Measurements from ENCODE around the gene PDE7B.
A peak's percentile ranks its signal among the peaks of the same experiment; 100 is the strongest.

PDE7B gene

DNA sequence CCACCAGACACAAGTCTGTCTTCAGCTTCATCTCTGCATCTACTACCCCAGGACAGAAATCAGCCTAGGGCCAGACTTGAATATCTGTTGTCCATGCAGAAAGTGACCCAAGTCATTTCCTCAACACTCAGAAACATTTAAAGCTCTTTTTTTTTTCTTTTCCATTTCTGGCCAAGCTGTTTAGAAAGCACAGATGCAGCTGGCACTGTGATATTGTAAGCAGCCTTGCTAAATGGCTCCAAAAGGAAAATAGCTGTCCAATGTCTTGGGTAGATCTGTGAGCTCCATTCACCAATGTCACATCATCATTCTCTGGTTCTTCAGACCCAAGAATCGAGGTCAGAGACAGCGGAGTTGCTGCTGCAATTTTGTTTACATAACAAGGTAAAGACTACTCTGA, 174.2 kb downstream of the PDE7B start:
- H3K27ac ChIP-seq (ENCODE audit: low read depth, low read length, severe bottlenecking): no peak overlapping the region
- no peaks in the 10 kb centered on the region for H3K9me3 ChIP-seq (ENCODE audit: control insufficient read depth, low read length)
- WGBS, 2 experiments (ENCODE audit: insufficient coverage in 2 of 2): no CpG with 5 or more reads among the region's 2 CpGs
- no peaks in the 10 kb centered on the region for H3K4me1 ChIP-seq (ENCODE audit: control insufficient read depth, insufficient read depth, low read length, poor library complexity, severe bottlenecking)
- no peak overlapping the region for H3K4me3 ChIP-seq (ENCODE audit: extremely low read depth, insufficient read depth, low read length, poor library complexity, severe bottlenecking)
- no peaks in the 10 kb centered on the region for H3K36me3 ChIP-seq (ENCODE audit: control insufficient read depth, insufficient read depth, low read length)

DNA sequence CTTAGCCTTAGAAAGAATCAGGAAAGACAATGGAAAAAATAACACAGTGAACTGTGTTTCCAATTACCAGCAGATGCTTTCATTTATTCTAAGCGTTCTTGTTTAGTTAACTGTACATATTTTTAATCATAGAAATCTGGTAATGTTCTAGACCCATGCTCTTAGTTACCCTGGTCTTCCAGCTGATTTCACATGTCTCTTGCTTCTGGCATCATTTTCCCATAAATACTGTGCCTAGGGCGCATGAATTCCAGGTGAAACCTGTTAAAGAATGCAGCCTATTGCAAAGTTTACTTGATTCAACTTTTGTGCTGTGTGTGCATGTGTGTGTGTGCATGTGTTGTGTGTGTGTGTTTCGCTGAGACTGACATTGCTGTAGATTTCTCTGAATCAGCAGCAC, 178.6 kb downstream of the PDE7B start:
- H3K36me3 ChIP-seq (ENCODE audit: control insufficient read depth, insufficient read depth, low read length): no peaks in the 10 kb centered on the region
- no peak overlapping the region for H3K27ac ChIP-seq (ENCODE audit: low read depth, low read length, severe bottlenecking)
- WGBS, 2 experiments (ENCODE audit: insufficient coverage in 2 of 2): 60 to 100% methylated on average over 1 of the region's 3 CpGs

DNA sequence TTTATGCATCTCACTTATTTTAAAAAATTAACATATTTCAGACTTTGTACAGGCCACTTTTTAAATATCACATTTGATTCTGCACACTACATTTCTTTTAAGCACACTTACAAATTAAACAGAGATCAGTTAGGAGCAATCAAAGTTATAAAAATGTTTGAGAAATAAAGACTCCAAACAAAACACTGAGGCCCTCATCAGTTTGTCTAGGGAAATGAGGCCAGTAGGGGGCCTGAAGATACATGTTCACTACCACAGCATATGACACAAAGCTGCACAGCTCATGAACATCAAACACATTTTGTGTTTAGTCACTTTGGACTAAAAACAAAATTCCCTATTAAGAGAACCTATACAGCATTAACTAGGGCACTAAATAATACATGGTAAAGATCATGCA, 180.5 kb downstream of the PDE7B start:
- Histone ChIP-seq H3K9me3 (ENCODE audit: control insufficient read depth, low read length) (no peaks in the 10 kb centered on the region), H3K27ac (ENCODE audit: low read depth, low read length, severe bottlenecking) (no peak overlapping the region), H3K4me1 (ENCODE audit: control insufficient read depth, insufficient read depth, low read length, poor library complexity, severe bottlenecking) (peaks cover 4% of the 10 kb centered on the region), H3K4me3 (ENCODE audit: extremely low read depth, insufficient read depth, low read length, poor library complexity, severe bottlenecking) (no peak overlapping the region), H3K36me3 (ENCODE audit: control insufficient read depth, insufficient read depth, low read length) (no peaks in the 10 kb centered on the region)

More for the DNA sequence above, 178.6 kb downstream of the PDE7B start:
- no peaks in the 10 kb centered on the region for H3K9me3 ChIP-seq (ENCODE audit: control insufficient read depth, low read length)
- no peaks in the 10 kb centered on the region for H3K4me1 ChIP-seq (ENCODE audit: control insufficient read depth, insufficient read depth, low read length, poor library complexity, severe bottlenecking)
- H3K4me3 ChIP-seq (ENCODE audit: extremely low read depth, insufficient read depth, low read length, poor library complexity, severe bottlenecking): no peak overlapping the region

DNA sequence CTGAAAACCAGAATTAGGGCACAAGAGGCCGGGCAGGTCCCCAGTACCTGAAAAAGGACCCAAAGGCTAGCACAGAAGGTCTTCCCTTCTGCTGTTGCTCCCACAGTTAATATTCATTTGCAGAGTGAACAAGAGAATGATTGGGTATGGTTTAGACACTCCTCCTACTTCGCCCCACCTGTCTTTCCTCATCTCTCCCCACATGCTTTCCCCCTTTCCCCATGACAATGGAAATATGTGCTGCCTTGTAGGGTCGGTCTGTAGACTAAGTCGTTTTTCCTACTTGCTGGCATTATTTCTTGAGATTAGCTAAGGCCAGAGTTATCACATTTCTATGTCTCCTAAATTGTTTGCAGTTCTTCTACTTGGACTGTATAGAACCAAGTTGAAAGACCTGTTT, 181.9 kb downstream of the PDE7B start:
- Histone ChIP-seq H3K4me1 (ENCODE audit: control insufficient read depth, insufficient read depth, low read length, poor library complexity, severe bottlenecking) (peaks cover 11% of the 10 kb centered on the region), H3K36me3 (ENCODE audit: control insufficient read depth, insufficient read depth, low read length) (no peaks in the 10 kb centered on the region), H3K9me3 (ENCODE audit: control insufficient read depth, low read length) (no peaks in the 10 kb centered on the region), H3K27ac (ENCODE audit: low read depth, low read length, severe bottlenecking) (no peak overlapping the region), H3K4me3 (ENCODE audit: extremely low read depth, insufficient read depth, low read length, poor library complexity, severe bottlenecking) (no peak overlapping the region)
- WGBS, 2 experiments (ENCODE audit: insufficient coverage in 2 of 2): 20% methylated on average over 1 of the region's 4 CpGs; no CpG with 5 or more reads in 1 of the 2 experiments

DNA sequence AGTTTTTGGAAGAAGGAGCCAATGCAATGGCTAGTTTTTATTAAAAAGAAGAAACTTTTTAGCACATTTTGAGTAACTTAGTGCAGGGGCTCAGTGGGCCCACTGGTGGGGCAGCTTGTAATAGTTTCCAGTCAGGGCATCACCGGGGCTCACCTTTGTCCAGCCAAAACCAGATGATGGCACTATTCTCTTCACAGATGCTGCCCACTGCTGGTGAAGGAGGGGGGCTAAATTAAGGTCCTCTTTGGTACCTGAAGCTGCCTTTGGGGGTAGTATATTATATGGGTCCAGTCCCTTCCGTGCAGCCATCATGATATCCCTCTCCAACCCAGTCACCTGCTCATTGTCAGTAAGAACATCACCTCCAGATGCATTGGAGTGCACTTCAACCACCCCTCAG, 182.9 kb downstream of the PDE7B start:
- H3K36me3 ChIP-seq (ENCODE audit: control insufficient read depth, insufficient read depth, low read length): no peaks in the 10 kb centered on the region
- WGBS, 2 experiments (ENCODE audit: insufficient coverage in 2 of 2): no CpG with 5 or more reads among the region's 2 CpGs
- H3K4me3 ChIP-seq (ENCODE audit: extremely low read depth, insufficient read depth, low read length, poor library complexity, severe bottlenecking): no peak overlapping the region
- H3K4me1 ChIP-seq (ENCODE audit: control insufficient read depth, insufficient read depth, low read length, poor library complexity, severe bottlenecking): peaks cover 11% of the 10 kb centered on the region
- no peak overlapping the region for H3K27ac ChIP-seq (ENCODE audit: low read depth, low read length, severe bottlenecking)
- H3K9me3 ChIP-seq (ENCODE audit: control insufficient read depth, low read length): no peaks in the 10 kb centered on the region

DNA sequence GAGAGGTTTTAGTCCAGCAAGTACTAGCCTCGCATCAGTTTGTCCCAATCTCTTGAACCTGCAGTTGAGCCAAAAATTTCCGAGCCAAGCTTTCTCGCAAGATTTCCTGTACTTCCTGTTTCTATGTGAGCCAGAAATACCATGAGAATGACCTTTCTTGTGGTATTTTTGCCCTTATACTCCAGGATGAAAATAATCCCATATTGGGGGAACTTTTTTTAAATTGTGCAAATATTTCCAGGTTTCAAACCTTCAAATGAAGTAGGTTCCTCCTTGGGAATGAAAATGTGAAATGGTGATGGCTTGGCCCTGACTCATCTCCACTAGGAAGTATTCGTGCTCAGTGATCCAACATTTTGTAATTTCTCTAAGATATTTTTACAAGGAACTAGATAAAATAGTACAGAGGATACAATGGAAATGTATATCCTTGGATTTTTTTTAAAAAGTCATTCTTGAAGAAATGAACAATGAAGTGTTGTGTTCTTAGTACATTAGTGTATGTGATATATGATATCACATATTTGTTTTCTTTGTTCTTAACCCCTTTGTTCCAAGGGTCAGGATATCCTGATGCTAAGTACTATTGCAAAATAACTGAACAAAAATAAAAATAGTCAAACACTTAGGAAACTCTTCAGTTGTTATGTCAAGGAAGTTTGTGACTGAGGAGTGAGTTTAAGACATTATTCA, 184.0 kb downstream of the PDE7B start:
- peaks cover 11% of the 10 kb centered on the region for H3K4me1 ChIP-seq (ENCODE audit: control insufficient read depth, insufficient read depth, low read length, poor library complexity, severe bottlenecking)
- no peak overlapping the region for H3K4me3 ChIP-seq (ENCODE audit: extremely low read depth, insufficient read depth, low read length, poor library complexity, severe bottlenecking)
- H3K27ac ChIP-seq (ENCODE audit: low read depth, low read length, severe bottlenecking): peak overlapping the region; percentile 42
- no peaks in the 10 kb centered on the region for H3K36me3 ChIP-seq (ENCODE audit: control insufficient read depth, insufficient read depth, low read length)
- 93 to 97% methylated on average over 3 of the region's 4 CpGs for WGBS, 2 experiments (ENCODE audit: insufficient coverage in 2 of 2)
- no peaks in the 10 kb centered on the region for H3K9me3 ChIP-seq (ENCODE audit: control insufficient read depth, low read length)

DNA sequence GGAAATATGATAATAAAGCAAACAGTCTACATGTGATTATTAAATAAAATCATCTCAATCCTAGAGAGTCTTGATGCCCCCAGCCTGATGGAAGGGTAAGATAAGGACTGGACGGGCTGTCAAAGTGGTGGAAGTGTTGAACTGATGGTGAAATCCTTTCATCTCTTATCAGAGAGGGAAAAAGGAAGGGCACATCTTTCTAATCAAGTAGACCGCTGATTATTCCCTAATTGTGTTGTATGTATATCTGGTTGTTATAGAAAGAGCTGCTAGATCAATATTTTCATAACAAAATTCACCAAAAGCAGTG, 184.5 kb downstream of the PDE7B start:
- Histone ChIP-seq H3K4me1 (ENCODE audit: control insufficient read depth, insufficient read depth, low read length, poor library complexity, severe bottlenecking) (peaks cover 11% of the 10 kb centered on the region), H3K9me3 (ENCODE audit: control insufficient read depth, low read length) (no peaks in the 10 kb centered on the region), H3K36me3 (ENCODE audit: control insufficient read depth, insufficient read depth, low read length) (no peaks in the 10 kb centered on the region), H3K27ac (ENCODE audit: low read depth, low read length, severe bottlenecking) (peak overlapping the region; percentile 42), H3K4me3 (ENCODE audit: extremely low read depth, insufficient read depth, low read length, poor library complexity, severe bottlenecking) (no peak overlapping the region)
- WGBS, 2 experiments (ENCODE audit: insufficient coverage in 2 of 2): no CpG with 5 or more reads among the region's 2 CpGs

DNA sequence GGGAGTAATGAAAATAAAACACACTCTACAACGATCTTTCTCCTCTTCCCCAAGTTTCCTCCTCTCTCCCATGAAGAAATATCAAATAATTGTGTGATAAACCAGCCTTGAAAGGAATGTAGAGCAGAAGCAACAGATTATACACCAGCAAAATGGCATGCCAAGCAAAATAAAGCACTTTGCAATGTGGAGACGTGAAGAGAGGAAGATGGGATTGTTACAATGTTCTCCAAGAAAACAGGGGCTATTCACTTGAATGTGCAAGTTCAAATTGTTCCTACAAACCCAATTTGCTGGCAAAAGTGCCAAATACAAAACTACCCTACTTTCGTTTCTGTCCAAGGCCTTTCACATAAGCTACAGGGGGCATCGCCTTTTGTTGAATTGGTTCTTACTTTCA, 185.1 kb downstream of the PDE7B start:
- WGBS, 2 experiments (ENCODE audit: insufficient coverage in 2 of 2): 83 to 86% methylated on average over 2 of the region's 4 CpGs

DNA sequence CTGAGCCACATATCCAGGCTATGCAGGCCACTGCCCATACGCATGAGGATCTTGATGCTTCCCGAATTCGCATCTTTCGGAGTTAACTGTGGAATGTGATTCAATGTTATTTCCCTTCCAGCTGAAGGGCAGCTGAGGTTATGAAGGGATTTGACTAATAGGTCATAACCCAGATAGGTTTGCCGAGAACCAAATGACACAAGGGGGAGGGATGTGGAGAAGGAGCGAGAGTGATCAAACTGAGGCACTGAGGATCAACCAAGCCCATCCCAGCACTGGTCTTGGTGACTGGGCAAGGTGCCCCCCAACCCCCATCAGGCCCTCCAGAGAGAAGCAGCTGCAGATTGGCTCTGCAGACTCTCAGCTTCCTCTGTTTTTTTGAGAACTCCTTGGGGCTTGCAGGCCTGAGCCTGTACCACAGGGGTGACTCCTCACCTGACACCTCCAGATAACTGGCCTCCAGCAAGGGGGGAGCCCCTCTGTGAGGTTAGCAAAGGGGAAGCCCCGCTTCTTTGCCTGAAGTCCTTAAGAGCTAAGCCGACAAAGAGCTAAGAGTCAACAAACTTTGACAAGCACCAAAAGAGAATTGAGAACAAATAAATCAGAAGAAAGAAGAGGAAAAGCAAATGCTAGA, 185.9 kb downstream of the PDE7B start:
- Histone ChIP-seq H3K27ac (ENCODE audit: low read depth, low read length, severe bottlenecking) (peak overlapping the region; percentile 50), H3K36me3 (ENCODE audit: control insufficient read depth, insufficient read depth, low read length) (no peaks in the 10 kb centered on the region), H3K4me1 (ENCODE audit: control insufficient read depth, insufficient read depth, low read length, poor library complexity, severe bottlenecking) (peaks cover 11% of the 10 kb centered on the region), H3K4me3 (ENCODE audit: extremely low read depth, insufficient read depth, low read length, poor library complexity, severe bottlenecking) (no peak overlapping the region), H3K9me3 (ENCODE audit: control insufficient read depth, low read length) (no peaks in the 10 kb centered on the region)
- WGBS, 2 experiments (ENCODE audit: insufficient coverage in 2 of 2): 90 to 97% methylated on average over 6 of the region's 8 CpGs

More for the DNA sequence above, 185.1 kb downstream of the PDE7B start:
- H3K4me3 ChIP-seq (ENCODE audit: extremely low read depth, insufficient read depth, low read length, poor library complexity, severe bottlenecking): no peak overlapping the region
- H3K4me1 ChIP-seq (ENCODE audit: control insufficient read depth, insufficient read depth, low read length, poor library complexity, severe bottlenecking): peaks cover 11% of the 10 kb centered on the region
- no peak overlapping the region for H3K27ac ChIP-seq (ENCODE audit: low read depth, low read length, severe bottlenecking)
- no peaks in the 10 kb centered on the region for H3K9me3 ChIP-seq (ENCODE audit: control insufficient read depth, low read length)
- no peaks in the 10 kb centered on the region for H3K36me3 ChIP-seq (ENCODE audit: control insufficient read depth, insufficient read depth, low read length)

DNA sequence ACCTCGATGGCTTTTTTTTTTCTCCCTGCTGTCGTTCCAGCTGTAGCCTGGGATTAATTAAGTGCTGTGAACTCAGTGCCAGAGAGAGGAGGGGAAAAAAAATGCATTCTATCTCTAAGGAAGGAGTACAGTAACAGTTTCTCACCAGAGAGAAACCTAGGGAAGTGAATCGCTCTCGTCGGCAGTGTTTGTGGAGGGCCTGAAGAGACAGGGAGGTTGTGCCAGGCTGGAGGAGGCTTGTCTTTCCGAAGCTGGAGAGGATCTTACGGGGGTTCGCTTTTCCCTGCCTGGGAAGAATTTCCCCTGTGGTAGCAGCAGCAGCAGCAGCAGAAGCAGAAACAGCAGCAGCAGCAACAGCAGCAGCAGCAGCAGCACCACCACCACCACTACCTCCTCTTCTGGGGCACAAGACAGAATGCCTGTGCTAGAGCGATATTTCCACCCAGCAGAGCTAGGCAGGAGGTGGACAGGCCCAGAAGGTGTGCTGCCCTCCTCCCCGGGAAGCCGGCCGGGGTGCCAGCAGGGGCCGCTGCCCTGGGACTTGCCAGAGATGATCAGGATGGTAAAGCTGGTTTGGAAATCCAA, 186.5 kb downstream of the PDE7B start:
- peak overlapping the region; percentile 50 for H3K27ac ChIP-seq (ENCODE audit: low read depth, low read length, severe bottlenecking)
- 71 to 90% methylated on average over 7 of the region's 13 CpGs for WGBS, 2 experiments (ENCODE audit: insufficient coverage in 2 of 2)
- peaks cover 11% of the 10 kb centered on the region for H3K4me1 ChIP-seq (ENCODE audit: control insufficient read depth, insufficient read depth, low read length, poor library complexity, severe bottlenecking)
- no peaks in the 10 kb centered on the region for H3K9me3 ChIP-seq (ENCODE audit: control insufficient read depth, low read length)
- no peaks in the 10 kb centered on the region for H3K36me3 ChIP-seq (ENCODE audit: control insufficient read depth, insufficient read depth, low read length)
- no peak overlapping the region for H3K4me3 ChIP-seq (ENCODE audit: extremely low read depth, insufficient read depth, low read length, poor library complexity, severe bottlenecking)

DNA sequence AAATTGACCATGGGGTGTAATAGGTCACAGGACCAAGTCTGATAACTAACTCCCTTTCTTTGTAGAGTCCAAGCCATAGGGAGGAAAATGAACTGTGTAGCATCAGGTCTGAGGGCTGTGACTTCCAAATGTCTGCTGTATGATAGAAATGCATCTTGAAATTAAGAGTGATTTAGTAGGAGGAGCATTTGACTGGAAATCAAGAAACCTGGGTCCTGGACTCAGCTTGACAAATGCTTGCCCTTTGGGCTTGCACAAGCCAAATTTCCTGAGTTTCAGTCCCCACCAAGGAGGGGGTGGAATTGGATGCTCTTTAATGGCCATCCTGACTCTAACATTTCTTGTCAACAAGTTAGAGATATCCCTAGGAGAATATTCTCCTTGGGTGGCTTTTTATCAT, 187.0 kb downstream of the PDE7B start:
- no peak overlapping the region for H3K27ac ChIP-seq (ENCODE audit: low read depth, low read length, severe bottlenecking)

More for the DNA sequence above, 187.0 kb downstream of the PDE7B start:
- no peaks in the 10 kb centered on the region for H3K36me3 ChIP-seq (ENCODE audit: control insufficient read depth, insufficient read depth, low read length)
- H3K4me3 ChIP-seq (ENCODE audit: extremely low read depth, insufficient read depth, low read length, poor library complexity, severe bottlenecking): no peak overlapping the region
- H3K4me1 ChIP-seq (ENCODE audit: control insufficient read depth, insufficient read depth, low read length, poor library complexity, severe bottlenecking): peaks cover 11% of the 10 kb centered on the region
- no peaks in the 10 kb centered on the region for H3K9me3 ChIP-seq (ENCODE audit: control insufficient read depth, low read length)

All from mesodermal cell (in vitro differentiated cells).